Dermis blood vessel endothelial cell (primary cell): ENCODE measurements around the gene VDAC1. TPM values are rescaled to one million over a fixed set of nuclear protein-coding genes. Genes with fewer than 3 reads are reported as not detected.
"Not testable (repeated sequence)": the region's sequence is repeated elsewhere in the genome, so short reads cannot be mapped to it uniquely, and the experiment has no call there.

Experiments used
- DNase-seq: peaks from one replicate; pipeline ENCODE4 v3.0.0; 2010
- total RNA-seq: library from RNA; depleted of rRNA; stranded (reverse); fragments of >200 nt; gene quantifications from 2 replicates; pipeline ENCODE4 v1.2.3, GENCODE V29; 2014

The VDAC1 gene
- total RNA-seq, 1 donor from 2014 or later = 261 TPM

DNA sequence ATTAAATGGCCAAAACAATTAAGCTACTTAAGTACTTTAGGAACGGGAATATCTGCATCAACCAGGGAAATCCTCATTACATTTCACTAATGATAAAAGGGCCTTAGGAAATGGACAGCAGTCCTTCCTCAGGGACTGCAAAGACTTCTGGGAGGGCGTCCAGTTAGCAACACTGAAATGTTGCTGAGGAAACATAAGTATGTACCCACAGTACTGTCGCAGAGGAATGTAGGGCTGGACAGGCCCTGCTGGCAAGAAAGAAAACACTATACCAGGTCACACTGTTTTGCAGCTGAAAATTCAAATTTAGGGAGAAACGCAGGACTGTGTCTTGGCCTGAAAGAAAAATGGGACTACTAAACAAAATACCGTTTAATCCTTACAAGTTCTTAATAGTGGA, 37.7 kb downstream of the VDAC1 start:
- DNase-seq = no peak

- DNase-seq = no peak
These were observed 38.7 kb downstream of the VDAC1 start for GRCh38 chr5:133966090-133966489.

DNA sequence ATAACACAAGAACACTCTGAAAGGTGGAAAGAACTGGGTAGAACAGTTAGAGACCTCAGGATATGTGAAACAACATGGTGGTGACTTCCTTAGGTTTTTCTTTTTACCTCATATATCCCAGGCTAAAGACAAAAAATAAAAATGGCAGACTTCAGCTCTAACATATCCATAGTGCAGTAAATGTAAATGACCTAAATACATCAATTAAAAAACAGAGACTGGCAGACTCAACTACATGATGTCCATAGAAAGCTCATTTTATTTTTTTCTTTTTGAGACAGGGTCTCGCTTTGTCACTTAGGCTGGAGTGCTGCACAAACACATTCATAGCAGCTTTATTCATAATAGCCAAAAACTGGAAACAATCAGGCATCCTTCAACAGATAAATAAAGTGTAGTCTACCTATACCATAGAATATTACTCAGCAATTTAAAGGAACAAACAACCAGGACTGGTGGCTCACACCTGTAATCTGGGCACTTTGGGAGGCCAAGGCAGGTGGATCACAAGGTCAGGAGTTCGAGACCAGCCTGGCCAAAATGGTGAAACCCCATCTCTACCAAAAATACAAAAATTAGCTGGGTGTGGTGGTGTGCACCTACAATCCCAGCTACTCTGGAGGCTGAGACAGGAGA, 41.2 kb downstream of the VDAC1 start:
- no peak for DNase-seq

DNA sequence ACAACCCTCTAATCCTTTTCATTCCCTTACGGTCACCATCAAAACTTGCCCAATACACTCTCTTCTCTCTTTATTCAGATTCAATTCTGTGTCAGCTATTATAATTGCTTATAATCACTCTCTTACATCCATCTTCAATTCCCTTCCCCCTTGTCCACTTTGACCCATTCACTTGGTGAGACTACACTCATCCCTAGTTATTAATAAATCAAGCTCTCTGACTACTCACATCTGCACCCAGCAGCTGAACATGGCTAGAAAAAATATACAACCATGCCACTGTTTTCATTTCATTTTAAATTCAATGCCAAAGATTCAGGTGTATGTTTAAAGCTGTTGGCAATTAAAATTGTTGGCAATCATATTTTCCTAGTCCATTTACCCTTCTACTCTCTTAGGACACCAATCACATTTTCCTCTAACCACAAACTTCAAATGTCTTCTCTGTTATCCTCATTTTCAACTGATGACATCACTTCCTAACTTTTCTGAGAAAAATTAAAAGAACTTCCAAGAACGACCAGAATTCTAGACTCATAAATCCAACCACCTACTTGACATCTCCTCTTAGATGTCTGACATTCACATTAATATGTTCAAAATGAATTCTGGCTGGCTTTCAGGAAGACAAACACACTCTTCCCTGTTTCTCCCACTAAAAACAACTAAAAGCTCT, 41.8 kb downstream of the VDAC1 start:
- peak; percentile 36 for DNase-seq

DNA sequence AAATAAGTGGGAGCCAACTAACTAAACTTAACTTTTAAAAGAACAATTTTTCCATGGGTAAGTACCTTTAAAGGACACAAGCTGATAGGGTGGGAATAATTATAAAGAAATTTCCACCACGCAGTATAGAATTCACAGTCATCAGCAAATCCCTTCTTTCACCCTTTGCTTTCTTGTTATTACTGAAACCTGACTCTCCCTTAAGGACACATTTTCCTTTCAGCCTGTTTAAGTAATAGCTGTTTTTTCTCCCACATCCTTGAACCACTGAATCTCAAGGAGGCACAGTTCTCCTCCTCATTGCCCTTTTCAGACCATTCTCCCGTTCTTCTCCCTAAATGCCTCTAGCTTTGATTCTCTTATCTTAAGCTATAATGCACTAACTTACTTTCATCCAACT, 42.6 kb downstream of the VDAC1 start:
- DNase-seq = no peak

- DNase-seq = no peak
These were observed 45.1 kb downstream of the VDAC1 start for GRCh38 chr5:133959643-133960042.

DNA sequence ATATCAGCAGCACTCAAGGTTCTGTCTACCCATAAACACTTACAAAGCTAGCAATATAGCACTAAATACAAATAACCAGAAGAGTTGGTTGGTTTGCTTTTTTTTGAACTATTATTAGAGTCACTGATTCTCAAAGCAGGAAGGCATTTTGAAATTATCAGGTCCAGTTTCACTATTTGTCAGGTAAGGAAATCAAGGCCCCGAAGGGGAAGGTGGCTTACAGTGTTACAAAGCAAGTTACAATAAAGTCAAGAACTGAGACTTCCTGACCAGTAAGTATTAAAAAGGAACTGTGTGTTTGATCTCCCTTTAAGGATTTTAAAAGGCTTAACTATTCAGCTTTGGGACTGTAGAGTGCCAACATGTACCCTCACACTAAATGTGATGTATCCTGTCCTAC, 47.2 kb downstream of the VDAC1 start:
- no peak for DNase-seq

- no peak for DNase-seq
These were observed 47.7 kb downstream of the VDAC1 start for GRCh38 chr5:133957080-133957479.

- not testable (repeated sequence) for DNase-seq
These were observed 48.6 kb downstream of the VDAC1 start for GRCh38 chr5:133956196-133956595.

GRCh38 chr5:133953568-133954145, 51.1 kb downstream of the VDAC1 start:
- DNase-seq = no peak

DNA sequence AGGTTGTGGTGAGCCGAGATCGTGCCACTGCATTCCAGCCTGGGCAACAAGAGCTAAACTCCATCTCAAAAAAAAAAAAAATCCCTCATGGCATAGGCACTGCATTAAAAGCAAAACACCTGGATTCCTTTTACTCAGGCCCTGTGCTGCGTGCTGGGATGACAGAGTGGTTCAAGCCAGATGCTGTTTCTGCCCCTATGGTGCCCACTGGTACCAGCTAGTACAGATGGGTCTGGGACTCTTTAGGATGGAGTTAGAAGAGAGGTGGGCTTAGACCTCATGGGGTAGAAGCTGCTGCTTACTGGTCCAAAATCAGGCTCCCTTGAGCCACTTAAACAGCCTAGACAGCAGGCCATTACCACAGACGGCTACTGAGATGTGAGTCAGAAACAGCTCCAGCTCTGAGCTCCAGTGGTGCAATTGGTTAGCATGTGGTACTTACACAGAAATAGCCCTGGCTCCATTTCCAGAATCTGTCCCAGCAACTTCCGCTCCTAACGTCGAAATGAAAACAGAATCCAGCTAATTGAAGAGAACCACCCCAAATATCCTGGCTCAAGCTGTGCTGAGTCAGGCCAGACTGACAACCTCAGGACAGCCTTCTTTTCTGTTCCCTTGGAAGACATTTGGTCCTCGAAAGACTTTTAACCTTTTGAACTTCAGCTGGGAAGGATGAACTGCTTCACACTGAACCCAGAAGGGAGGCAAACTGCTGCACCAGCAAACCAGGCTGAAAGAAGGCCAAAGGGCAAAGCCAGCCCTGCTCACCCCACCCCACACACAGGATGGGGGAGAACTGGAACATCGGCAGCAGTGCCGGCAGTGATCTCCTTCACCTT, 51.8 kb downstream of the VDAC1 start:
- peak; percentile 77 for DNase-seq

- no peak for DNase-seq
These were observed 53.8 kb downstream of the VDAC1 start for GRCh38 chr5:133950821-133951612.

- no peak for DNase-seq
These were observed 56.1 kb downstream of the VDAC1 start for GRCh38 chr5:133948721-133949120.

DNA sequence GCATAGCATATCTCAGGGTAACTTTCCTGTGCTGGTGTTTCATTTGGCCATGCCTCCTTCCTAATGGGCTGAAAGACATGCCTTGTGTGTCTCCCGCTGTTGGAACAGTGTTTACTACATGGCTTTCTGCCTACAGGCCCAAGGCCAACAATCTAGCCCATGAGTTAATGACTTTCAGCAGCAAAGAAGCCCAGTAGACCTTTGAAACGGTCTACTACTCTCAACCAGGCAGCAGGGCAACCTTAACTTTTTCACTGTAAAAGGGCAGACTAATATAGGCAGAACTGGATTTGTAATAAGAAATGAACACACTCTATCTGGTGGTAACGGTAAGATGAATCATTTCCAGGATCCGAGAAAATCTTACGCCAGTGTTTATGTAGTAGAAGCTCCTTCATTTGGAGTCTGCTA, 57.3 kb downstream of the VDAC1 start:
- no peak for DNase-seq

- DNase-seq = no peak
These were observed 59.2 kb downstream of the VDAC1 start for GRCh38 chr5:133945568-133945967.

- peak; percentile 78 for DNase-seq
These were observed 60.3 kb downstream of the VDAC1 start for GRCh38 chr5:133944263-133945185.

DNA sequence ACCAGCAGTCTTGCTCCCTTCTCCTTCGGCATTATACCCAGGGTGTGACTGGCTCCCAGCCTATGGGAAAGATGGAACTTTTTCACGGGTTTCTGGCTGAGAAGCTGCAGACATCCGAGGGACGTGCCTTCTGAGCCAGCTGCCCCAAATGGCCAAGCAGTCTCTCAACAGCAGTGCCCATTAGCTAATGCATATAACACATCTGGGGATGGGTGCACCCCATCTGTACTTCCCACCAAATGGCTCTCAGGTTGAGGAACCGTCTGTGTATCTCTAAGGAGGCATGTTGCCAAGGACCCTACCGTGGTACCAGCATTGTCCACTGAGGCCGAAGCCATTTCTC, 61.3 kb downstream of the VDAC1 start:
- DNase-seq = no peak

DNA sequence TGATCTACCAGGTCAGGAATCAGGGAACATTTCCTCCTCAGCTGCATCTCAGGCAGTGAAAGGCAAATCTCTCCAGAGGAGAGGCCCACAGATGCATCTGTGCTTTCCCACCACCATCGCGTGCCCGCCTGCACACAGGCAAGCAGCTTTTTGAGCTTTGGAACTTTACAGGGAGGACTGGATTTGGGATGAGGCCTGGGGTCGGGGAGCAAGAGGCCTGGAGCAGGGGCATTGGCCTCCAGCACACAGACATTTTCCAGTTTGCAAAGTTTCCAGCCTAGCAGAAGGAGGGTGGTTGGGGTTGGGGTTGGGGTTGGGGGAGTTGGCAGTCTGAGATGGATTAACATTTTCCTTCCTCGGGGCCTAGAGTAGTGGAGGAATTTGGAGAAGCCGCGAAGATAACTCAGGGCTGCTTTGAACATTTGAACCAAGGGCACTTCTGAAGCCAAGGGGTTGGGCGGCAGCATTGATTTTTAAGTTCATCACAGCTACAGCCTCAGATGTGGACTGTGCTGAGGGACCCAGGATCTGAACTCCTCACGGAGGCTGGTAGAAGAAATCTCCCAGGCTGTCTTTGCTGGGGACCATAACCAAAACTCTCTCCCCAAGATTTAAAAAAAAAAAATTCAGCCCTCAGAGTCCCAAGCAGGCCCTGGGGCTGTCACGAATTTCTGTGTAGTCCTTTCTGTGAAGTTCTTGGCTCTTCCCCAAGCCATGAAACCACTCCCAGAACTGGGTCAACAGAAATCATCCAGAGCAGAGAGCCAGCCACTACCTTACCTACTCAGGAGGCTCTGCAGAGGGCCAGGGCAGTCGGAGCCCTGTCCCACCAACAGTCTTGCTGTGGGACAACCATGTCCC, 61.9 kb downstream of the VDAC1 start:
- no peak for DNase-seq

GRCh38 chr5:133941456-133942196, 63.1 kb downstream of the VDAC1 start:
- DNase-seq = no peak

- DNase-seq = no peak
These were observed 65.1 kb downstream of the VDAC1 start for GRCh38 chr5:133939668-133940067.
